Measurements from ENCODE around the gene ST3GAL3.
A peak's percentile ranks its signal among the peaks of the same experiment; 100 is the strongest.

Gene ST3GAL3

DNA sequence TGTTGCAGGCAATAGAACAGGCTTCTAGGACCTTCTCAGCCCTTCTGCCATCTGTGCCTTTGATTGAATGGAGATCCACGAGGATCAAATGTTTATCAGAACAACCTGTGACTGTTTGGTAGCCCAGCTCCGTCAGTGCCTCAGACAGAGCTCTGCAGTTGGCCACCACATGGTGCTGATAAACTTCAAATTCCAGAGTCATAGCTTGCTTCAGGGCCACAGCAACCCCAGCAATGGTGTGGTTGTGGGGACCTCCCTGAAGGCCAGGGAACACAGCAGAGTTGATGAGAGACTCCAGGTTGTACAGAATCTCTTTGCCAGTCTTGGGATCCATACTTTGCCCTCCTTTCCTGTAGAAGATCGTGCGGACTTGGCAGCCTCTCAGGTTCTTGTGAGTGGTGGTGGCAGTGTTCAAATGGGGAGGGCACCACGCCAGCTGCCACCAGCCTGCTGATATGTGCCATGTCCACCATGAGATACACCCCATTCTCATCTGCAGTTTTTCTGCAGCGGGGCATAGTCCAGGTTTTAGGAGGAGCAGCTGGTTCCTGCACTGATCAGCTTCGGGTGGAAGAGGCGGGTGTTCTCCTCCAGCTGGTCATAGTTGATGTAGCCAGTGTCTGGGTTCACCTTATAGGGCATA lies 143.4 kb downstream of the ST3GAL3 start:
- TF ChIP-seq FOXP2 (optimal IDR thresholded peaks at IDR 0.05; ENCODE audit: control extremely low read depth, extremely low read length, insufficient read depth) = no peak
- no peak for TF ChIP-seq EZH2 (IDR thresholded peaks at IDR 0.05)
- H3K9me3 ChIP-seq (ENCODE audit: low read depth, low read length) = peaks cover 5% of the 10 kb centered on the region; the same call in 1 of the 2 replicates
- H3K27ac ChIP-seq = no peak overlapping the region
- no peak overlapping the region for H3K9ac ChIP-seq (ENCODE audit: insufficient read length)
- peaks cover 19% of the 10 kb centered on the region for H3K36me3 ChIP-seq (ENCODE audit: insufficient read depth, low read length)
- no peak for DNase-seq (ENCODE audit: low read depth, low spot score)
- H3K4me3 ChIP-seq = no peak overlapping the region

DNA sequence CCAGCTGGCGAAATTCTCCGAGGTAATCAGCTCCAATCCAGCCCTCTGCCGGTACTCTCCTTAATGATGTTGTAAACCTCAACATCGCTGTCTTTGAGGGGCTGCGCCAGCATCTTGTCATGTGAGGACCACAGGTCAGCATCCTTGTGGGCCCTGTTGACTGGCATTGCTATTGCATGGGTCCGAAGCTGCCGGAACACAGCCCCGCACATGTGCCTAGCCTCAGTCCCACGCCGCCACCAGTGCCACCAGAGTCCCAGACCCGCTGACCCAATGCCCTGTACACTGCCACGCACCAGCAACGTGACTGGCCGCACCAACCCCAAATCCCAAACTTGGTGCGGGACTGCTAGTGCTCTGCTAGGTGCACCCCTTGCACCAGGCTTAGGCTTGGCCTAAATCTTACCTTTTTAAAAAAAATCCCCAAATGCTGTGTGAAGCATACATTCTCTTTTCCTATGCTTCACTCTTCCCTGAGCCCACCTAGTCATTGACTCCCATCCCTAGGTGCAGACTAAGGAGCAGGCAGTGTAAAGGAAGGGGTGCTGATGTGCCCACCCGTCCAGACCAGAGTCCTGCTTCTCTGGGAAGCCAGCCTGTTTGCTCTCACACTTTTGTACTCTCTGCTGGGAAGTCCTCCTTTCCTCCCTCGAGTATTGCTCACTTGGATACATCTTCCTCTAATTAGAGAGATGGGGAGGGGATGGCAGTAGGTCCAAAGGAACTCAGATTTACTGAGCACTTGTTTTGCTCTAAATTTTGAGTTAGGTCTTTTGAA lies 144.4 kb downstream of the ST3GAL3 start:
- peak overlapping the region; percentile 86 for H3K27ac ChIP-seq

DNA sequence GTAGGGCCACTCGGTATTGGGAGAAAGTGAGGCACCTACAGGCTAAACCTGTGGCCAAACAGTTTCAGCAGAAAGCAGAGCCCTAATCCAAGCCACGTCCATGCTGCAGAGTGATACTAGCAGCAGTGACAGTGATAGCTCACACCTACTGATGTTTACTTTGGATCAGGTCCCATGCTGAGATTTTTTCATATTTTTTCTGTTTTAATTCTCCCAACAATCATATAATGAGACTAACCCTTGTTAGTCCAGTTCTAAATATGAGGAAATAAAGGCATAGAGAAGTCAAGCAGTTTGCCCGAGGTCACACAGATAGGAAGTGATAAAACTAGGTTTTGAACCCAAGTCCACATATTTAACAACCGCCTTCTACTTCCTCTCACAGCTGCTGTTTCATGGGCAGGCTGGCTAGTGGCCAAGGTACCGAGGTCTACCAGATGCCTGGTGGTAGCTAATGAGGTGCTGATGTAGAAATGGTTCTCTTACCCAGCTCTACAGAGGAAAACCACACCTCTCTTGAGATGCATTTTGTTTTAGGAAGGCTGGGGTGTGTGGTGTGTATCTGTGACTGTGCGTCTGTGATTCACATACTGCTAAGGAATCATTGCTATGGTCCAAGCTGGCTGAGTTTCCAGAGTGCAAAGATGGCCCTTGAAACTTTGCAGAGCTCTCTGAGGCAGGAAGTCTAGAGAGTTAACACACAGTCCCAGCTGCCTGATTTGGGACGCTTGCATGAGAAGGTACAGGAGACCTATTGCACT lies 146.0 kb downstream of the ST3GAL3 start:
- Histone ChIP-seq H3K9me3 (ENCODE audit: low read depth, low read length) (no peaks in the 10 kb centered on the region), H3K4me3 (peak overlapping the region; percentile 48), H3K36me3 (ENCODE audit: insufficient read depth, low read length) (peaks cover 10% of the 10 kb centered on the region), H3K9ac (ENCODE audit: insufficient read length) (peak overlapping the region; percentile 11), H3K27ac (peak overlapping the region; percentile 86)
- TF ChIP-seq EZH2 (IDR thresholded peaks at IDR 0.05) (no peak), POLR2AphosphoS5 (IDR thresholded peaks at IDR 0.05; ENCODE audit: borderline replicate concordance, low read depth, low read length) (peak; percentile 72; the same call in 1 of the 2 replicates), FOXP2 (optimal IDR thresholded peaks at IDR 0.05; ENCODE audit: control extremely low read depth, extremely low read length, insufficient read depth) (no peak)
- DNase-seq (ENCODE audit: low read depth, low spot score) = peak; percentile 91

More for the DNA sequence above, 144.4 kb downstream of the ST3GAL3 start:
- Histone ChIP-seq H3K9ac (ENCODE audit: insufficient read length) (peak overlapping the region; percentile 11), H3K9me3 (ENCODE audit: low read depth, low read length) (peaks cover 5% of the 10 kb centered on the region; the same call in 1 of the 2 replicates), H3K4me3 (no peak overlapping the region), H3K36me3 (ENCODE audit: insufficient read depth, low read length) (peaks cover 21% of the 10 kb centered on the region)
- no peak for TF ChIP-seq POLR2AphosphoS5 (IDR thresholded peaks at IDR 0.05; ENCODE audit: borderline replicate concordance, low read depth, low read length)
- DNase-seq (ENCODE audit: low read depth, low spot score) = no peak

DNA sequence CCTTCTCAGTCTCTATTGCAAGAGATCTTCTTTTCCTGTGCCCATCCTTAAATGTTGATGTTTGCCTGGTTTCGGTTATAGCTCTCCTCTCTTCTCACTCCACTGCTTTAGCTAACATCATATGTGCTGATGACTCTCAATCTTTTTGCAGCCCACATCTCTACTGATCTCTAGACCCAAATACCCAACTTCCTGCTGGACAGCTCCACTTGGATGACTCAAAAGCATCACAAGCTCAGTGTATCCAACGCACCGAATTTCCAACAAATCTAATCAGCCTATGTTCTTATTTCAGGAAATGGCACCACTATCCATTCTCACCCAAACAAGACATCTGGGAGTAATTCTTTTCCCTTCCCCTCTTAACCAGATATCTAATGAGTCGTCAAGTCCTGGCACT lies 147.1 kb downstream of the ST3GAL3 start:
- Histone ChIP-seq H3K9ac (ENCODE audit: insufficient read length) (no peak overlapping the region), H3K9me3 (ENCODE audit: low read depth, low read length) (no peaks in the 10 kb centered on the region), H3K4me3 (no peak overlapping the region), H3K36me3 (ENCODE audit: insufficient read depth, low read length) (peaks cover 10% of the 10 kb centered on the region), H3K27ac (peak overlapping the region; percentile 86)
- no peak for DNase-seq (ENCODE audit: low read depth, low spot score)
- no peak for TF ChIP-seq POLR2AphosphoS5 (IDR thresholded peaks at IDR 0.05; ENCODE audit: borderline replicate concordance, low read depth, low read length)
- no peak for TF ChIP-seq FOXP2 (optimal IDR thresholded peaks at IDR 0.05; ENCODE audit: control extremely low read depth, extremely low read length, insufficient read depth)
- no peak for TF ChIP-seq EZH2 (IDR thresholded peaks at IDR 0.05)

DNA sequence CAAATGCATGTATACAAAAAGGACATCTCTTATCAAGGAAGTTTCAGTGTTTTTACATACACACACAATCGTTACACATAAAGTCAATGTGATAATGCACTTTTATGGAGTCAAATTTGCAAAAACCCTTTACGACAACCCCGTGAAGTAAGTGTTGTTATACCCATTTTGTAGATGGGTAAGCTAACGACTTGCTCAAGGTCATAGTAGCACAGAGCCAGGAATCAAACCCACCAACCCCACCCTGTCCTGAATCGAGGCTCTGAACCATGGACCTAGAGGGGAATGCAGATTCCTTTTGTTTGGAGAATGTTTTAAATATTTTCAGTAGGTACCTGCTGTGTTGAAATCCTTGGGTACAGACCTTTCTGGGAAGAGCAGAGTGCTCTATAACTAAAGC lies 148.9 kb downstream of the ST3GAL3 start:
- no peak for TF ChIP-seq FOXP2 (optimal IDR thresholded peaks at IDR 0.05; ENCODE audit: control extremely low read depth, extremely low read length, insufficient read depth)
- TF ChIP-seq EZH2 (IDR thresholded peaks at IDR 0.05) = no peak
- no peak for TF ChIP-seq POLR2AphosphoS5 (IDR thresholded peaks at IDR 0.05; ENCODE audit: borderline replicate concordance, low read depth, low read length)
- Histone ChIP-seq H3K9ac (ENCODE audit: insufficient read length) (peak overlapping the region; percentile 30), H3K36me3 (ENCODE audit: insufficient read depth, low read length) (peaks cover 14% of the 10 kb centered on the region), H3K4me3 (no peak overlapping the region), H3K9me3 (ENCODE audit: low read depth, low read length) (no peaks in the 10 kb centered on the region), H3K27ac (peak overlapping the region; percentile 97)
- DNase-seq (ENCODE audit: low read depth, low spot score) = no peak

DNA sequence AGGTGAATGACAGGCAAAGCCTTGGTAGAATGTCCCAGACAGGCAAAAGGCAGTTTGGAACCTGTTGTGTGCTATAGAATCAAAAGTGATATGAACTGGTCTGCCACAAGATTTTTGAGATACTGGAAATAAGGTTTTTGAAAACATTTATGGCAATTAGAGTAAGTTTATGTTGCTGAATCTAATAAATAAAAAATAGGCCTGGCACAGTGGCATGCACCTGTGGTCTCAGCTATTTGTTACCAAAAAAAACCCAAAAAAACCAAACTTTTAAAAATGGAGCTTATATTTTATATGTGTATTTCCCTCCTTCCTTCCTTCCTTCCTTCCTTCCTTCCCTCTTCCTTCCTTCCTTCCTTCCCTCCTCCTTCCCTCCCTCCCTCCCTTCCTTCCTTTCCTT lies 149.8 kb downstream of the ST3GAL3 start:
- TF ChIP-seq FOXP2 (optimal IDR thresholded peaks at IDR 0.05; ENCODE audit: control extremely low read depth, extremely low read length, insufficient read depth) = no peak
- TF ChIP-seq EZH2 (IDR thresholded peaks at IDR 0.05) = no peak
- TF ChIP-seq POLR2AphosphoS5 (IDR thresholded peaks at IDR 0.05; ENCODE audit: borderline replicate concordance, low read depth, low read length) = no peak; the same call in 1 of the 2 replicates
- no peak for DNase-seq (ENCODE audit: low read depth, low spot score)
- peaks cover 14% of the 10 kb centered on the region for H3K36me3 ChIP-seq (ENCODE audit: insufficient read depth, low read length)
- H3K4me3 ChIP-seq = no peak overlapping the region
- peak overlapping the region; percentile 97 for H3K27ac ChIP-seq
- H3K9ac ChIP-seq (ENCODE audit: insufficient read length) = peak overlapping the region; percentile 30
- H3K9me3 ChIP-seq (ENCODE audit: low read depth, low read length) = no peaks in the 10 kb centered on the region

DNA sequence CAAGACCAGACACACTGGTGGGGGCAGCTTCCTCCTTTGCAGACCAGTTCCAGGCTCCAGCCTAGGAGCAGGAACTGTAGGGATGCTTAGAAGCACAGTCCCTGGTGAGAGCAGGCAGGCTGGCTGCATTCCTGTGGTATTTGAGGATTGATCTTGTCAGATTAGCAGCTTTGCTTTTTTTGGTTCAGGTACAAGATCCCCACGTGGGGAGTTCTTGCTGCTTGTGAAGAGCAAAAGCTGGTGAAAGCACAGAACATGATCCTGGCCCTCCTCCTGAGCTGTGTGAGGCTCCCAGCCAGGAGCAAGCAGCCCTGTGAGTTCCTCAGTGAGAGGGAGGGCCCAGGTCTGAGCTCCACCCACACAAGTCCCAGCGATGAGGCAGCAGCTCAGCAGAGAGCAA lies 151.0 kb downstream of the ST3GAL3 start:
- Histone ChIP-seq H3K36me3 (ENCODE audit: insufficient read depth, low read length) (peaks cover 20% of the 10 kb centered on the region), H3K9me3 (ENCODE audit: low read depth, low read length) (no peaks in the 10 kb centered on the region), H3K9ac (ENCODE audit: insufficient read length) (peak overlapping the region; percentile 54), H3K4me3 (peak overlapping the region; percentile 10; the same call in 1 of the 2 replicates), H3K27ac (peak overlapping the region; percentile 98)
- peak; percentile 92 for DNase-seq (ENCODE audit: low read depth, low spot score)
- TF ChIP-seq FOXP2 (optimal IDR thresholded peaks at IDR 0.05; ENCODE audit: control extremely low read depth, extremely low read length, insufficient read depth) (no peak), POLR2AphosphoS5 (IDR thresholded peaks at IDR 0.05; ENCODE audit: borderline replicate concordance, low read depth, low read length) (peak; percentile 71)

DNA sequence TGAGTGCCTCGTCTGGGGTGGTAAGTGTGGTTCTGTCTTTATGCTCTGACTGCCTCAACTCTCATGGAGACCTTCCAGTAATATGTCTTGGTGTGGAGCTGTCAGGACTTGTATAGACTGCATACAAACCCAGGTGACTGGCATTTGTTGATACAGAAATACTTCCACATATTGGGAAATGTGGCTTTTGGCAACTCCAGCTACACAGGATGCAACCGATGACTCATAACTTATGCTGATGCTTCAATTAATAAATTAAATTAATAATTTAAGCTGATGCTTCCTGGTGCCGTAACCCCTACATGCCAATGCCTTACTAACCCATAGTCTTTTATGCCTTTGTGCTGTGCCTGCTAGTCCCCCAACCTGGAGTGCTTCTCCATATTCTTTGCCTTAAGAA lies 154.0 kb downstream of the ST3GAL3 start:
- no peak overlapping the region for H3K4me3 ChIP-seq
- H3K27ac ChIP-seq = 0 out of 2 replicates have a peak overlapping the region, but pooled peaks have one; percentile 63
- H3K9ac ChIP-seq (ENCODE audit: insufficient read length) = no peak overlapping the region
- DNase-seq (ENCODE audit: low read depth, low spot score) = no peak
- no peaks in the 10 kb centered on the region for H3K9me3 ChIP-seq (ENCODE audit: low read depth, low read length)
- TF ChIP-seq EZH2 (IDR thresholded peaks at IDR 0.05) = no peak
- TF ChIP-seq POLR2AphosphoS5 (IDR thresholded peaks at IDR 0.05; ENCODE audit: borderline replicate concordance, low read depth, low read length) = no peak
- TF ChIP-seq FOXP2 (optimal IDR thresholded peaks at IDR 0.05; ENCODE audit: control extremely low read depth, extremely low read length, insufficient read depth) = no peak
- H3K36me3 ChIP-seq (ENCODE audit: insufficient read depth, low read length) = peaks cover 14% of the 10 kb centered on the region; the same call in 1 of the 2 replicates
